Measurements from ENCODE around the gene PROC. TPM values are rescaled to one million over a fixed set of nuclear protein-coding genes. Genes with fewer than 3 reads are reported as not detected.

Gene PROC
- total and polyA plus RNA-seq, 11 donors: not detected

- Histone ChIP-seq H3K4me3 (no peak overlapping the region), H3K36me3 (peaks cover 0 to 6% (median 0%) of the 10 kb centered on the region in 9 donors), H3K27ac (peak overlapping the region in 1 of 12 donors; percentile 34), H3K27me3 (no peaks in the 10 kb centered on the region), H3K4me1 (peaks cover 0 to 39% (median 21%) of the 10 kb centered on the region in 12 donors), H3K9me3 (no peaks in the 10 kb centered on the region)
- TF ChIP-seq CTCF (IDR thresholded peaks at IDR 0.05) (no peak), POLR2A (IDR thresholded peaks at IDR 0.05) (no peak)
- no peak for ATAC-seq
- DNase-seq: no peak
- 71 to 92% (median 82%) methylated on average over 5 of the region's 5 CpGs for WGBS, 4 donors
- intact Hi-C loops (cut with DNase I): loop anchor here in 1 of 10 donors (2.0 kb wide), 1 partner anchor 17 kb away; no protein-coding TSS in a partner anchor
Observed at GRCh38 chr2:127389778-127390435, 28.3 kb upstream of the PROC start.

GRCh38 chr2:127392133-127392827 is 25.9 kb upstream of the PROC start:
- TF ChIP-seq POLR2A (IDR thresholded peaks at IDR 0.05) (no peak), CTCF (IDR thresholded peaks at IDR 0.05) (no peak)
- peaks cover 0 to 6% (median 0%) of the 10 kb centered on the region in 9 donors for H3K36me3 ChIP-seq
- intact Hi-C loops (cut with DNase I): no loop called here
- H3K4me1 ChIP-seq: peaks cover 0 to 20% (median 6%) of the 10 kb centered on the region in 12 donors
- no peaks in the 10 kb centered on the region for H3K9me3 ChIP-seq
- DNase-seq (no peak), ATAC-seq (no peak)
- H3K27ac ChIP-seq: no peak overlapping the region
- H3K27me3 ChIP-seq: no peaks in the 10 kb centered on the region
- H3K4me3 ChIP-seq: no peak overlapping the region
- 90 to 96% (median 92%) methylated on average over 2 of the region's 2 CpGs for WGBS, 4 donors

- intact Hi-C loops (cut with DNase I): no loop called here
- DNase-seq (no peak), ATAC-seq (no peak)
- H3K27me3 ChIP-seq: no peaks in the 10 kb centered on the region
- peaks cover 0 to 27% (median 9%) of the 10 kb centered on the region in 12 donors for H3K4me1 ChIP-seq
- peaks cover 0 to 6% (median 0%) of the 10 kb centered on the region in 9 donors for H3K36me3 ChIP-seq
- H3K4me3 ChIP-seq: no peak overlapping the region
- TF ChIP-seq POLR2A (IDR thresholded peaks at IDR 0.05): no peak
- TF ChIP-seq CTCF (IDR thresholded peaks at IDR 0.05): no peak
- no peak overlapping the region for H3K27ac ChIP-seq
- no peaks in the 10 kb centered on the region for H3K9me3 ChIP-seq
- 91 to 100% (median 95%) methylated on average over 1 of the region's 1 CpG for WGBS, 4 donors
Observed at GRCh38 chr2:127392828-127393578, 25.2 kb upstream of the PROC start.

GRCh38 chr2:127394492-127394891 is 23.7 kb upstream of the PROC start:
- Histone ChIP-seq H3K27me3 (no peaks in the 10 kb centered on the region), H3K4me3 (no peak overlapping the region), H3K27ac (no peak overlapping the region), H3K36me3 (peaks cover 0 to 6% (median 0%) of the 10 kb centered on the region in 9 donors), H3K4me1 (peaks cover 0 to 22% (median 9%) of the 10 kb centered on the region in 12 donors), H3K9me3 (no peaks in the 10 kb centered on the region)
- TF ChIP-seq CTCF (IDR thresholded peaks at IDR 0.05) (no peak), POLR2A (IDR thresholded peaks at IDR 0.05) (no peak)
- 71 to 82% (median 78%) methylated on average over 3 of the region's 3 CpGs for WGBS, 4 donors
- ATAC-seq: no peak
- intact Hi-C loops (cut with DNase I): no loop called here
- no peak for DNase-seq

Measured in heart left ventricle (tissue), 16 donors.